ENCODE results near the gene KCTD4. TPM values are rescaled to one million over a fixed set of nuclear protein-coding genes. Genes with fewer than 3 reads are reported as not detected.

Gene KCTD4
- total and polyA plus RNA-seq, 2 donors (not counting 3 experiments of a cell fraction or from before 2014, with no cell fraction given): not detected

- H3K9ac ChIP-seq (replicated peaks; ENCODE audit: extremely low read depth, insufficient read depth, low read length): no peak overlapping the region
- ChIA-PET POLR2A (no interaction called here), CTCF (interaction anchor here (0.8 kb wide), 1 partner anchor 46 kb away, joined by 3 read pairs; no protein-coding TSS in a partner anchor)
- intact Hi-C loops (cut with micrococcal nuclease): no loop called here
- dilution Hi-C loops (cut with MboI; ENCODE audit: extremely low pct_ligation_motif_present, low sequenced_read_pairs): no loop called here
- H3K9me1 ChIP-seq (replicated peaks; ENCODE audit: control insufficient read depth, extremely low read depth, insufficient read depth, low read length): no peaks in the 10 kb centered on the region
- H4K20me1 ChIP-seq (replicated peaks; ENCODE audit: control insufficient read depth, extremely low read depth, insufficient read depth, low read length): no peaks in the 10 kb centered on the region
- DNase-seq (ENCODE audit: low read depth, low spot score): no peak
- peaks cover 10% of the 10 kb centered on the region for H3K79me2 ChIP-seq (ENCODE audit: control insufficient read depth, insufficient read depth, low read length)
- H3K4me3 ChIP-seq (replicated peaks in 1 of 3; ENCODE audit: insufficient read depth in 1 of 3, low read depth in 1 of 3, low read length in 3 of 3): no peak overlapping the region
- H3K4me2 ChIP-seq (ENCODE audit: insufficient read depth, low read length): no peak overlapping the region
- no peaks in the 10 kb centered on the region for H3K36me3 ChIP-seq (ENCODE audit: control insufficient read depth in 2 of 2, extremely low read depth in 1 of 2, insufficient read depth in 2 of 2, low read length in 2 of 2)
- H2AFZ ChIP-seq (ENCODE audit: low read depth, low read length): no peak overlapping the region
- no peak overlapping the region for H3K27ac ChIP-seq (ENCODE audit: insufficient read depth, low read depth, low read length)
- FAIRE-seq: no peak
- no peaks in the 10 kb centered on the region for H3K9me3 ChIP-seq (replicated peaks; ENCODE audit: control insufficient read depth, insufficient read depth, low read length)
- TF ChIP-seq GATA2 (IDR thresholded peaks at IDR 0.05; ENCODE audit: insufficient read depth, insufficient read length, low read depth, low read length) (no peak), EZH2 (IDR thresholded peaks at IDR 0.05; ENCODE audit: borderline replicate concordance, low read depth, low read length, severe bottlenecking) (no peak), JUN (IDR thresholded peaks at IDR 0.05; ENCODE audit: borderline replicate concordance, insufficient read depth, insufficient read length, low read depth) (no peak), POLR2AphosphoS5 (IDR thresholded peaks at IDR 0.05; ENCODE audit: insufficient read depth, low read depth, low read length) (no peak)
- TF ChIP-seq, protein P1, sequence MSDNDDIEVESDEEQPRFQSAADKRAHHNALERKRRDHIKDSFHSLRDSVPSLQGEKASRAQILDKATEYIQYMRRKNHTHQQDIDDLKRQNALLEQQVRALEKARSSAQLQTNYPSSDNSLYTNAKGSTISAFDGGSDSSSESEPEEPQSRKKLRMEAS (IDR thresholded peaks at IDR 0.05; ENCODE audit: insufficient read depth, insufficient read length): no peak
- no peaks in the 10 kb centered on the region for H3K4me1 ChIP-seq (ENCODE audit: control insufficient read depth, extremely low read depth, insufficient read depth, low read length)
- no peaks in the 10 kb centered on the region for H3K27me3 ChIP-seq (ENCODE audit: control insufficient read depth in 2 of 2, insufficient read depth in 2 of 2, low read length in 2 of 2)
- no TSS peak for BruUV-seq (replicated peaks)
Observed at GRCh38 chr13:45168555-45168930, 32.3 kb downstream of the KCTD4 start.

DNA sequence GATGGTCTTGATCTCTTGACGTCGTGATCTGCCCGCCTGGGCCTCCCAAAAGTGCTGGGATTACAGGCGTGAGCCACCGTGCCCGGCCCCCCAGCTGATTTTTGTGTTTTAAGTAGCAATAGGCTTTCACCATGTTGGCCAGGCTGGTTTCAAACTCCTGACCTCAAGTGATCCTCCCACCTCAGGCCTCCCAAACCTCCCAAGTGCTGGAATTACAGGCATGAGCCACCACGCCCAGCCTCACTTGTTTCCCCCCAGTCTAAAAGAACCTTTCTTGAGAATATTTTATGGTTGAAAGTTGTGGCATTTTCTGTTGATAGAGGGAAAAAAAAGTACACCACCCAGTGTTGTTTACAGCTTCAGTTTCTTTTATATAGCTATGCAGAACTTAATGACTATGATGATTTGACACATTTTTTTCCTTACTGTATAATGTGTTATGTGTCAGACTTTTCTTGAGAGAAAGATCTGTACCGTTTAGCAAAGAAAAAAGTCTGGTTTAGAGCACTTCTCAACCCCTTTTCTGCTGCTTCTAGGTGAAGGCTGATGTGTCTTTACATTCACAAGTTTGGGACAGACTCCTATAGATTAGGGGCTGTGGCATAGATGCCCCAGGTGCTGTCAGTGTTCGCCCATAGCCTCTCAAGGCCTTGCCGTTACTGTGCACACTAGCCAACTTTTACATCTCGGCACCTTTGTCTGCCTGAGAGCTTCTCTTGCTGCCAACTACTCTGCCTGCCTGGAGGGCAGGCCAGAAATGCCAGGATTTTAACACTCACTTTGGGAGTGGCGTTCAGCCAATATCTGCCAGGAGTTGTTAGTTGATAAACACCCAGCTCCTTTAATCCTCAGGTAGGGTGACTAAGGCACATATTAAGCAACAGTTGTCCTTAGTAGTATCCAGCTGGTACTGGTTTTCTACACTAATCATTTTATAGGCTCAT lies 33.0 kb downstream of the KCTD4 start:
- TF ChIP-seq POLR2AphosphoS5 (IDR thresholded peaks at IDR 0.05; ENCODE audit: insufficient read depth, low read depth, low read length) (no peak), EZH2 (IDR thresholded peaks at IDR 0.05; ENCODE audit: borderline replicate concordance, low read depth, low read length, severe bottlenecking) (no peak), POLR2A (IDR thresholded peaks at IDR 0.05; ENCODE audit: low read depth, low read length) (no peak), JUN (IDR thresholded peaks at IDR 0.05; ENCODE audit: borderline replicate concordance, insufficient read depth, insufficient read length, low read depth) (no peak), GATA2 (IDR thresholded peaks at IDR 0.05; ENCODE audit: insufficient read depth, insufficient read length, low read depth, low read length) (no peak), CTCF (IDR thresholded peaks at IDR 0.05; ENCODE audit: extremely low read depth in 1 of 2, insufficient read depth in 1 of 2, low read depth in 1 of 2, low read length in 2 of 2) (no peak), MYC (IDR thresholded peaks at IDR 0.05; ENCODE audit: low read depth, low read length) (no peak), FOS (IDR thresholded peaks at IDR 0.05; ENCODE audit: borderline replicate concordance, insufficient read depth, low read length) (no peak)
- TF ChIP-seq, protein P1 (IDR thresholded peaks at IDR 0.05; ENCODE audit: insufficient read depth, insufficient read length): no peak
- intact Hi-C loops (cut with micrococcal nuclease): no loop called here
- no peaks in the 10 kb centered on the region for H3K36me3 ChIP-seq (ENCODE audit: control insufficient read depth in 2 of 2, extremely low read depth in 1 of 2, insufficient read depth in 2 of 2, low read length in 2 of 2)
- no peaks in the 10 kb centered on the region for H3K9me1 ChIP-seq (replicated peaks; ENCODE audit: control insufficient read depth, extremely low read depth, insufficient read depth, low read length)
- peaks cover 4% of the 10 kb centered on the region for H3K4me1 ChIP-seq (ENCODE audit: control insufficient read depth, extremely low read depth, insufficient read depth, low read length)
- no peak overlapping the region for H3K27ac ChIP-seq (ENCODE audit: insufficient read depth, low read depth, low read length)
- no peak for DNase-seq (ENCODE audit: low read depth, low spot score)
- no peak overlapping the region for H3K9ac ChIP-seq (replicated peaks; ENCODE audit: extremely low read depth, insufficient read depth, low read length)
- no TSS peak for BruUV-seq (replicated peaks)
- no peak overlapping the region for H3K4me3 ChIP-seq (replicated peaks in 1 of 3; ENCODE audit: insufficient read depth in 1 of 3, low read depth in 1 of 3, low read length in 3 of 3)
- H4K20me1 ChIP-seq (replicated peaks; ENCODE audit: control insufficient read depth, extremely low read depth, insufficient read depth, low read length): no peaks in the 10 kb centered on the region
- FAIRE-seq: no peak
- H3K27me3 ChIP-seq (ENCODE audit: control insufficient read depth in 2 of 2, insufficient read depth in 2 of 2, low read length in 2 of 2): no peaks in the 10 kb centered on the region
- ChIA-PET CTCF (interaction anchor here (0.6 to 1.5 kb wide), 5 partner anchors 14 to 65 kb away, joined by 3 to 4 read pairs (median 3); no protein-coding TSS in a partner anchor), POLR2A (no interaction called here)
- H3K4me2 ChIP-seq (ENCODE audit: insufficient read depth, low read length): no peak overlapping the region
- dilution Hi-C loops (cut with MboI; ENCODE audit: extremely low pct_ligation_motif_present, low sequenced_read_pairs): no loop called here
- no peak overlapping the region for H2AFZ ChIP-seq (ENCODE audit: low read depth, low read length)
- H3K79me2 ChIP-seq (ENCODE audit: control insufficient read depth, insufficient read depth, low read length): peaks cover 8% of the 10 kb centered on the region
- no peaks in the 10 kb centered on the region for H3K9me3 ChIP-seq (replicated peaks; ENCODE audit: control insufficient read depth, insufficient read depth, low read length)
